Adrenal gland (tissue), 5 donors: ENCODE data around the gene AKT1S1.
"Not testable (repeated sequence)": the region's sequence is repeated elsewhere in the genome, so short reads cannot be mapped to it uniquely, and the experiment has no call there.

ENCODE experiments used
- CTCF ChIP-seq, 6 experiments: fragments of 450-650 bp in 4 of 6; fragments of 200-600 bp in 2 of 6; sonication (generic) in 1 of 6; IDR thresholded peaks; 1 replicate in 5 of 6; 2 replicates in 1 of 6; pipeline versions ENCODE4 v1.5.1 to v1.8.0; 2016 to 2021; ENCODE audit warnings: antibody characterized with exemption in 6 of 6, mild to moderate bottlenecking in 2 of 6, moderate library complexity in 1 of 6
- POLR2A ChIP-seq, 2 donors: fragments of 450-650 bp; IDR thresholded peaks; one replicate each; pipeline ENCODE4 v1.6.1; 2017; ENCODE audit warnings: antibody characterized with exemption in 2 of 2, mild to moderate bottlenecking in 2 of 2, moderate library complexity in 1 of 2
- donor health status: DM: no; HTN: no; CAD: no.

GRCh38 chr19:49819452-49820115 lies 57.6 kb downstream of the AKT1S1 start:
- not testable (repeated sequence) for TF ChIP-seq CTCF, POLR2A (IDR thresholded peaks at IDR 0.05)
